ENCODE data around the gene AKR1C1.
"Not testable (repeated sequence)": the region's sequence is repeated elsewhere in the genome, so short reads cannot be mapped to it uniquely, and the experiment has no call there.

GRCh38 chr10:5011392-5011791, 48.2 kb downstream of the AKR1C1 start:
- TF ChIP-seq CTCF, POLR2A (IDR thresholded peaks at IDR 0.05): not testable (repeated sequence)
